Measurements from ENCODE around the gene PTPRN2.
"Not testable (repeated sequence)": the region's sequence is repeated elsewhere in the genome, so short reads cannot be mapped to it uniquely, and the experiment has no call there.

PTPRN2 gene

GRCh38 chr7:158240801-158241200, 346.8 kb downstream of the PTPRN2 start:
- no peak for DNase-seq

- no peak for DNase-seq
Observed at GRCh38 chr7:158239290-158239981, 348.2 kb downstream of the PTPRN2 start.

GRCh38 chr7:158238616-158239289, 348.9 kb downstream of the PTPRN2 start:
- DNase-seq: no peak

GRCh38 chr7:158237672-158238335, 349.8 kb downstream of the PTPRN2 start:
- DNase-seq: no peak

- no peak for DNase-seq
Observed at GRCh38 chr7:158236400-158236799, 351.2 kb downstream of the PTPRN2 start.

GRCh38 chr7:158235862-158236261, 351.8 kb downstream of the PTPRN2 start:
- DNase-seq: no peak

- DNase-seq: no peak
Observed at GRCh38 chr7:158229945-158230344, 357.7 kb downstream of the PTPRN2 start.

- DNase-seq: no peak
Observed at GRCh38 chr7:158228986-158229385, 358.6 kb downstream of the PTPRN2 start.

- DNase-seq: no peak
Observed at GRCh38 chr7:158228131-158228530, 359.5 kb downstream of the PTPRN2 start.

- DNase-seq: no peak
Observed at GRCh38 chr7:158227258-158227984, 360.2 kb downstream of the PTPRN2 start.

GRCh38 chr7:158216198-158216597, 371.4 kb downstream of the PTPRN2 start:
- DNase-seq: no peak

- DNase-seq: no peak
Observed at GRCh38 chr7:158209435-158209834, 378.2 kb downstream of the PTPRN2 start.

GRCh38 chr7:158206341-158206740, 381.3 kb downstream of the PTPRN2 start:
- DNase-seq: no peak

- no peak for DNase-seq
Observed at GRCh38 chr7:158204453-158204852, 383.2 kb downstream of the PTPRN2 start.

GRCh38 chr7:158203948-158204347, 383.7 kb downstream of the PTPRN2 start:
- DNase-seq: not testable (repeated sequence)

- no peak for DNase-seq
Observed at GRCh38 chr7:158194365-158194900, 393.2 kb downstream of the PTPRN2 start.

- no peak for DNase-seq
Observed at GRCh38 chr7:158193446-158193845, 394.2 kb downstream of the PTPRN2 start.

GRCh38 chr7:158192956-158193355, 394.7 kb downstream of the PTPRN2 start:
- no peak for DNase-seq

GRCh38 chr7:158192184-158192835, 395.3 kb downstream of the PTPRN2 start:
- DNase-seq: no peak

- DNase-seq: no peak
Observed at GRCh38 chr7:158191671-158192070, 396.0 kb downstream of the PTPRN2 start.

GRCh38 chr7:158190756-158191155, 396.9 kb downstream of the PTPRN2 start:
- DNase-seq: no peak

GRCh38 chr7:158188676-158189075, 398.9 kb downstream of the PTPRN2 start:
- no peak for DNase-seq

GRCh38 chr7:158187694-158187994, 400.0 kb downstream of the PTPRN2 start:
- DNase-seq: no peak
